HG03432 (cell line): ENCODE results near the gene PLPPR4.

Source experiments
- ATAC-seq: cut with Tn5 transposase; IDR thresholded peaks from one replicate; pipeline ENCODE4 v1.9.1; 2021; ENCODE audit warnings: mild to moderate bottlenecking, moderate library complexity; ENCODE audit not compliant: unreplicated experiment

PLPPR4 gene

DNA sequence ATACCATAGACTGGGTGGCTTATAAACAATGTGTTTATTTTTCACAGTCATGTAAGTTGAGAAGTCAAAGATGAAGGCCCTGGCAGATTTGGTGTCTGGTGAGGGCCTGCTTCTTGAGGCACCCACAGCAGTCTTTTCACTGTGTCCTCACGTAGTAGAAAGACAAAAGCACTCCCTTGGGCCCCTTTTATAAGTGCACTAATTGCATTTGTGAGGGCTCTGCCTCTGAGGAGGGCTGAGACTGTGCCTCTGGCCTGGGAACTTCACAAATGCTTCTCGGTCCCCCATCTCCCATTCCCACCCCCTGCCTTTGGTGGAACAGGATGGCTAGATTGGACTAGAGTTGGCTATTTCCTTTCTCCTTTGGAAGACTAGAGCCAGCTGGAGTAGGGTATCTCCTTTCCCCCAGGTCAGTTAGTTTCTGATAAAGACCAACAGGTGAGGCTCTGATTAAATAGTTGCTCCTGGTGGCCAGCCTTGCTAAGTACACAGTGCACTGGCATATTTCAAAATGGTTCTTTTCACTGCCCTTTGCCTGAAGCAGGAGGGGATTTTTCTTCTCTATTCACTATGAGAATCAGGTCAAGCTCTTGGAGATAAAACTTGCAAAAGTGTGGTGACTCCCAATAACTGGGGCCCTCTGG, 82.9 kb downstream of the PLPPR4 start:
- ATAC-seq, result no peak

DNA sequence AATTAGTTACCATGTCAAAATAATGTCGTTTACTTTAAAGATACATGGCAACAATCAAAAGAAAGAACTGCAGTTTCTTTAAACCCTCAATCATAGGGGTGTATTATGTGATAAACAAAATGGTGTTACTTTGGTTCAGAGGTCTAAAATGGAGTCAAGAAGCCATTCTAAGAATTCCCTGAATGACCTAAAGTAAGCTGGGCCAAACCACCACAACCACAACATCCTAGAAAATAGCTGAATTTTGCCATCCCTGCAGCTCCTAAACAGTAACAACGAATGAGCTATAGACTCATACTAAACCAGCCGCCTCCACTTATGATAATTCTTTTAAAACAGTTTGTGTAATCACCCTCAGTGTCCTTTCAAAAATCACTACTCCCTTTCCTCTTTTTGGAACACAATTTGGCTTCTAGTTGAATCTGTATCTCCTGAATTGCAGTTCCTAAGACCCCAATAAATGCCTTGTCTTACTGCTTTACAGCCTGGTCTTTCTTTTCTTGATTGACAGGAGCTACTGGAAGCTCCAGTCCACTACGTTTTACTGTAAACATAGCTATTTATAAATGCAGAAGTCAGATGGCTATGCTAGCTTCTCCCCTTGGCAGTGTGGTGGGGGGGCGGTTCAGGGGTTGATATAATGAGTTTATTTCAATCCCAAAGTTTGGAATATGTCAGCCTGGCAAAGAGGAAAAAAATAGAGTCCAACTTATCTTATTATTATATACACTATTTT, 84.3 kb downstream of the PLPPR4 start:
- ATAC-seq, result no peak

GRCh38 chr1:99352821-99353220, 88.5 kb downstream of the PLPPR4 start:
- ATAC-seq, result no peak

DNA sequence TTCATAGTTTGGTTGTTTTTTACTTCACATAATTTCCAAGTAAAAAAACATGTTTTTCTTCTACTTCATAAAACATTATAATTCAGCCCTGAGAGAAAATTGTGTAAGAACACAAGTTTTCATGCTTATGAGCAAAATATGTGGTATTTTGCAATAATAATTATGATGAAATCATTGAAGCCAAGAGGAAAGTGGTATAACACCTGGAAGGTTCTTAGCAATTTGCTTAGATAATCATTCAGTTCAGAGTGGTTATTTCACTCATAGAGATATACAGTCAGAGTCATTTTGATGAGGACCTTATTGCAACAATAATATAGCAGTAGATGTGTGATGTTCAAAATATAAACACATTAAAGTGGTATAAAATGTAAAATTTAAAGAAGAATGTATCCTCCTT, 94.5 kb downstream of the PLPPR4 start:
- ATAC-seq, result no peak
